GM19468 (cell line): ENCODE results near the gene ABCA10.
"Not testable (repeated sequence)": the region's sequence is repeated elsewhere in the genome, so short reads cannot be mapped to it uniquely, and the experiment has no call there.

Experiments used
- ATAC-seq: cut with Tn5 transposase; IDR thresholded peaks from one replicate; pipeline ENCODE4 v1.9.1; 2021; ENCODE audit warnings: mild to moderate bottlenecking, moderate library complexity, moderate number of reproducible peaks; ENCODE audit not compliant: unreplicated experiment; ENCODE audit errors: extremely low read depth

ABCA10 gene

GRCh38 chr17:69228576-69228975 is at the start of gene ABCA10:
TSS of gene ABCA10 (minus strand) at chr17:69228824. CDS start at chr17:69225358, 3,466 bp downstream.
- no peak for ATAC-seq

GRCh38 chr17:69276279-69276678 is 47.7 kb upstream of the ABCA10 start:
- not testable (repeated sequence) for ATAC-seq

DNA sequence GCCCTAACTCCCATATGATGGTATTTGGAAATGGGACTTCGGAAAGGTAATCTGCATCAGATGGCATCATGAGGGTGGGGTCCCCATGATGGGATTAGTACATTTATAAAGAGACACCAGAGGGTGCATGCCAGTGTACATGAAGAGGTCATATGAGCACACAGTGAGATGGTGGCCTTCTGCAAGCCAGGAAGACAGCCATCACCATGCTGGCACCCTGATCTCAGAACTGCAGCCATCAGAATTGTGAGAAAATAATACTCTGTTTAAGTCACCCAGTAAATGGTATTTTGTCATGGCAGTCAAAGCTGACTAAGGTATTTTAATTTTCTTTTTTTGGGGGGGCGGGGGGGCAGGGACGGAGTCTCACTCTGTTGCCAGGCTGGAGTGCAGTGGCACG is 47.1 kb upstream of the ABCA10 start:
- no peak for ATAC-seq

- no peak for ATAC-seq
Observed at GRCh38 chr17:69271023-69271422, 42.4 kb upstream of the ABCA10 start.

GRCh38 chr17:69269131-69269998 is 40.7 kb upstream of the ABCA10 start:
- ATAC-seq: no peak

GRCh38 chr17:69268543-69269014 is 40.0 kb upstream of the ABCA10 start:
- ATAC-seq: no peak

DNA sequence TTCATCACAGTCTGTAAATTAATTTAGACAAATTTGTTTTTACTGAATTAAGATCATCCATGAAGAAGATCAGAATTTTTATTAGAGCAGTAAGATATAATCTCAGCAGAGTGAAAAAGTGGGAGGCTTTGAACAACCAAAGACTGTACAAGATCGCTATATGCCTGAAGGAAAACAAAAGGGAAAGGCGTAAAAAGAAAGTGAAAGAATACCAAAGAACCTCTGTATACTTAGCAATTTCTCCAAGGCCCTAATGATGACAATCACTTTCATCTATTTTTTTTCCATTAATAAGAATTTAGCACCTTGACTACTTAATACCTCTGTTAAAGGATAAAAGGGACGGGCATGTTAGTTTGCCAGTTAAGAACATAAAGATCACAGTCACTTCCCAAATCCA is 38.6 kb upstream of the ABCA10 start:
- no peak for ATAC-seq

DNA sequence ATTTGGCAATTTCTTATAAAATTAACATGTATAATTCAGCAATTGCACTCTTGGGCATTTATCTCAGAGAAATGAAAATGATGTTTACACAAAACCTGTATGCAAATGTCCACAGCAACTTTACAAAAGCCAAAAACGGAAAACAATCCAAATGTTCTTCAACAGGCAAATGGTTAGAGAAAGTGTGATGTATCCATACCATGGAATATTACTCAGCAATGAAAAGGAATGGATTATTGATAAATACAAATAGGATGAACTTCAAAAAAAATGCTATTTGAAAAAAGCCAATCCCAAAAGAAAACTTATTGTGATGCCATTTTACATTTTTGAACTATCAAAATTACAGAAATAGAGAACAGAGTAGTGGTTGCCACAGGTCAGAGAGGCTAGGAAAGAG is 37.2 kb upstream of the ABCA10 start:
- no peak for ATAC-seq

GRCh38 chr17:69254187-69254586 is 25.6 kb upstream of the ABCA10 start:
- no peak for ATAC-seq

- ATAC-seq: no peak
Observed at GRCh38 chr17:69250641-69251040, 22.0 kb upstream of the ABCA10 start.

DNA sequence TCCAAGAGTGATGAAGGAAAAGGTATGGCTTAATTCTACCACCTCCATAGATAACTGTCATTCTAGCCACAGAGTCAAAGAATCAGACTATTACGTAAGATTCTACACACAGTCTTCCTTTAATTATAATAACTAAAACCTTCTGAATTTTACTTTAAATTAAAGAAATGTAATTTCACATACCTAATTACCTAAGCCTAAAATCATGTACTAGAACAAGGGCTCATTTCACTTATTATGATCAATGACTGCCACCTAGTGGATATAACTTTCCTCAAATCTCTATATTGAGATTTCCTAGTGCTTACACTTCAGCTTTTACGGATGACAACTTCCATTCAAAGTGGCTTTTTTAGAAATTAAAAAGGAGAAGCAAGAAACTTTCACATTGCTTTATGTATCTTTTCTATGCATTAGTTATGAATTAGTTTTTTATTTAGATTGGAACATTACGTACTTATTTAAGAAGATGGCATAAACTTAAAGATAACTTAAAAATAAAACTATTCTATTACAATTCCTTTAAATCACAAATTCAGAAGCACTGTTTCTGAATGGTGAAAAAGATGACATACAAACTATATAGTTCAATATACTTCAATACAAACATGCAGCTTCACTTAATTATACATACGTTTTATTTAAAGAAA is 18.2 kb upstream of the ABCA10 start:
- ATAC-seq: no peak

- no peak for ATAC-seq
Observed at GRCh38 chr17:69246202-69246601, 17.6 kb upstream of the ABCA10 start.

DNA sequence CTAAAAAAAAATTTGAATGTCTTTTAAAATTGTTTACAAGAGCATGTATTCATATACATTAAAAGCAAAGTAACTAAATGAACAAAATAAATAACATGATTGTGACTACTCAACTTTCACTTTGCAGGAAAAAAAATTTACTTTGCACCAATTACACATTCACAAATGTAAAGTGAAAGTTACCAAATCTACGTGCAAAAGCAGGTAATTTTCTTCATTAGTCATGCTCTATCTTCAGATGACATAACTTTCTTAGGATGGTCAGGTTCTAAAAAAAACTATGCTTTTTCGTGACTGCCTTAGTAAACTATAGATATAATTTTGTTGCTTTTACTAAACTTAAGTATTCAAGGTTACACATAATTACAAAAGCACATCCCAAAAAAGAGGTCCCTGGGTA is 17.0 kb upstream of the ABCA10 start:
- ATAC-seq: no peak

DNA sequence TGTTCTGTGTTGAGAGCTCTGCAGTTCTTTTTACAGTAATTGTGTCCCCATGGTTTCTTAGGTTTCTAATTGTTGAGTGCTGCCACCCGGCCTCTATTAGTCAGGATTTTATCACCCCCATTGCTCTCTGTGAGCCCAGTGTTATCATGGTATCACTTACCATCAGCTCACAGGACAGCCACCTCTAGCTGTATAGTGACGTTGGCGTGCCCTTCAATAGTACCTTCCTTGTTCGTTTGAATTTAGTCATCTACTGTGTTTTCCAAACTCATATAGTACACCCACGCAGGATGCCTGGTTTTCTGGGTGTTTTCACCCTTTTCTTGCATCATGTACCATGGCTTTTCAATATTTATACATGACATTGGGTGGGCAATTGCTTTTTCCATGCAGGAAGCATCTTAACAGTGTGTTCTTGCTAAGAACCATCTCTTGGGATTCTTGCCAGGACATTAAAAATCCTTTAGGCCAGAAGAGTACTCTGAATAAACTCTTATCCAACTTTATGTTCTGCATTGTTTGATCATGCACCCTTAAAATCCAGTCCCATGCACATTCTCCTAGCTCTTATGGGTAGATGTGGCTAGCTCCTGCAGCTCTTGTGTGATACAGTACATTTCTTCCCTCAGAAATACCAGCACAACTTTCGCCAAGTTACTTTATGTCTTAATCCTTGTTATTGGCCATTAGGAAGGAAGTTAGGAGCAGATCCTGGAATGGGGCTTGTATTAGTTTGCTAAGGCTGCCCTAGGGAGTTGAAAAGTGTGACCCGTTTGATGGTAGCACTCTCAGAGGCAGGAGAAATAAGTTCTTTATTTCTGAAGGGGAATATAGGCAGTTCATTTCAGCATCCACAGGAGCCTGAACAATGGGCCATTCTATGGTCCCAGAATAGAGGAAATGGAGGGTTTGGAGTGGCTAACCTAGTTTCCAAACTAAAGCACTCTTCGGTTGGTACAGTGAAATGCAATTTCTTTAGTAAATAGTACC is 11.3 kb upstream of the ABCA10 start:
- no peak for ATAC-seq

GRCh38 chr17:69236946-69237345 is 8.3 kb upstream of the ABCA10 start:
- no peak for ATAC-seq

DNA sequence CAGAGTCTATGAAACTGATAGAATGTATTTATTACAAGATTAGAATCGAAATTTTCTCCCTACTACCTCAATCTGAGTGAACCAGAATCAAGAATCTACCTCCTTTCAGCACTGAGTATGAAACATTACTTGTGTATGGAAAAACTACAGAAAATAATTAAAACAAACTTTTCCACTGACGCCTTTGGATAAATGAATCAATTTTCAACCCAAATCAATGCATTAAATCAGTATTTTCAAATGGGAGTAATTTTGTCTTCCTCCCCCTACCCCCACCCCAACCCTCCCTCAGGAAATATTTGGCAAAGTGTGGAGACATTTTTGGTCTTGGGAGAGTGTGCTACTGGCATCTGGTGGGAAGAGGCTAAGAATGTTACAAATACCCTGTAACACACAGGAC is 7.8 kb upstream of the ABCA10 start:
- no peak for ATAC-seq

DNA sequence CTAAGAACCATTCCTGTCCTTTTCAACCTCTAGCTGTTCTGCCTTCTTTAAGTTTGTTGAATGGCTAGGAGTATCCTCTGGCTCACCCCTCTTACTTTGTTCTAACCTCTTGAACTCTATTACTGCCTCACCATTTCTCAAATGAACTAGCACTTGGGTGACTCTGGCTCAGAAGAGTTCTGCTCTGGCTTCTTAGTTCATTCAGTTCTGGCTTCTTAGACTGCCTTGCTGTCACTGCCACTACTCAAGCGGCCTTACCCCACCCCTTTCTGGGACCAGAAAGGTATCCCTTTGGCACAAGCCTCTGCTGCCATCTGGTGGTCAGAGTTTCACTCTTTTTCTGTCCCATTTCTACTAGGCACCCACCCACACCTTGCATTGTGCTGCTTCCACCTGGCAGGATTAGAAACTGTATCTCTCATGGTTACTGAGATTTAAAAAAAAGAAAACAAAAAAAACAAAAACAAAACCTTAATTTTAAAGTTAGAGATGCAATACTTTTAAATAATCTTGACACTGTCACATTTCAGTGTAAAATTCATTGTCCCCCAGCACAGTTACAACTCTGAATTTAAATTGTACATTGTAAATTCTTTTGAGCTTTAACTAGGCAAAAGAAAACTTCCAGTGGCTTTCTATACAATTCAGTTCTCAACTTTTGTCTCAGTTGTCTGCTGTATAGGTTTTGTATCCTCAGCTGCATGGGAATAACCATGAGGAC is 6.9 kb upstream of the ABCA10 start:
- peak; percentile 87 for ATAC-seq

GRCh38 chr17:69232650-69233049 is 4.0 kb upstream of the ABCA10 start:
- ATAC-seq: no peak

- ATAC-seq: no peak
Observed at GRCh38 chr17:69231521-69231920, 2.9 kb upstream of the ABCA10 start.

- ATAC-seq: no peak
Observed at GRCh38 chr17:69230939-69231338, 2.3 kb upstream of the ABCA10 start.
